Cortex of kidney (tissue), 1 donor: ENCODE results near the gene HLA-DQA1.
"Not testable (repeated sequence)": the region's sequence is repeated elsewhere in the genome, so short reads cannot be mapped to it uniquely, and the experiment has no call there.

Experiments
- DNase-seq: peaks from one replicate; lab custom pipeline; 2025; lab: John Stamatoyannopoulos, UW

The HLA-DQA1 gene

DNA sequence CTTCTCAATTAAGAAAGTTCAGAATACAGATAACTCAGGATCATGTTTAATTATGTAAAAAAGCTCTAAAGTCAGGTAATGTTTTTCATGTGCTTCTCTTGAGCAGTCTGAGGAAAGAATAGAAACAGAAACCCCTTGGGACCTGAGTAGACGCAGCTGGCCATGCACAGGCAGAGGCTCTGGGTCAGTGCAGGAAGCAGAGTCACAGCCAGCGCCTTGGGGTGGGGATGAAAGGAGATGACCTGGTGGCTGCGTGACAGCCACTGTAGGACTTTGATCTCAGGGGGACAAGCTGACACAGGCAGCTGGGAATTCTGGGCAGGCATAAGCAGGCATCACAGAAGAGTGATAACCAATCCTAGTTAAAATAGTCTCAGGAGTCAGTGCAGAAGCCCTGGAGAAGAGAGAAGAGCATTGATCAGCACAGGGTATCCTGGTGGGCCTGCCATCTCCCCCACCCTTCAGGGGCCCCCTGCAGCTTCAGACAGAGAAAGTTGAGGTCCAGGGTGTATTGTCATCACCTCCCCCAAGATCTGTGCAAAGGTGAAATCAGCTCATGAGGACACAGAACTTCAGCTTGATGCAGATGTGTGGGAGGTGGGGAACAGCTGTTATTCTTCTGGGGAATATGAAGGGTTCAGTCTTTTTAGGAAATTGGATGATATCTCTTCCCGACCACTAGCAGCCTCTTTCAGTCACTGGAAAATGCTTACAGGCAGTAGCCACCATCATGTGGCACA lies 22.8 kb downstream of the HLA-DQA1 start:
- no peak for DNase-seq

GRCh38 chr6:32662099-32662498 lies 24.9 kb downstream of the HLA-DQA1 start:
- no peak for DNase-seq

DNA sequence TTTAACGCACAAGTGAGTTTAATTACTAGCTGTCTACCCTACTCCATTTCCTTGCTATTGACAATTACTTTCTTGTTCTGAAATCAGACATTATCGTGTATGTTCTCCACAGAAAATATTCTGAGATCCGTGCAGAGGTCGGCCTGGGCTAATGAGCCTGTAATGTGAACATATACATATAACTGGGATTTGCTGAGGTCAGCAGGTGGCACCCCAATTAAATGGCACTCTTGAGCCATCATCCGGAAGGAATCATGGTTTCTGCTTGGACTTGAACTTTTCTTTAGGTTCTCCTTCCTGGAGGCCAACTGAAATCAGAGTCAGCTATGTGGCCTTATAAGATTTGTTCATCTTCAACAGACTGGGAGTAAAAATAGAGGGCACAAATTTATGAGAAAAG lies 25.6 kb downstream of the HLA-DQA1 start:
- no peak for DNase-seq

GRCh38 chr6:32664354-32664753 lies 27.1 kb downstream of the HLA-DQA1 start:
- DNase-seq = no peak

DNA sequence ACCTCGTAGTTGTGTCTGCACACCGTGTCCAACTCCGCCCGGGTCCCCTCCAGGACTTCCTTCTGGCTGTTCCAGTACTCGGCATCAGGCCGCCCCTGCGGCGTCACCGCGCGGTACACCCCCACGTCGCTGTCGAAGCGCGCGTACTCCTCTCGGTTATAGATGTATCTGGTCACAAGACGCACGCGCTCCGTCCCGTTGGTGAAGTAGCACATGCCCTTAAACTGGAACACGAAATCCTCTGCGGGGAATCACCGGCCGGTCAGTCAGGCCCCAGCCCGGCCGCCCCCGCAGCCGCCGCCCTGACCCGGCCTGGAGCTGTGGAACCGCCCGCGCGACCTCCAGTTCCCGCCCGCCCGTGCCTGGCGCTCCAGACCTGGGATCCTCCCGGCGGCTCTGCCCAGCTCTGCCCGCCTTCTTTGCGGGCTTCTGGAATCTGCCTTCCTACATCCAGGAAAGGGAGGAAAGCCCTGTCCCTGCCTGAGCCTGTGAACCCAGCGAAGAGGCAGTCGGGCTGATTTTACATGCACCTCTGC lies 27.7 kb downstream of the HLA-DQA1 start:
- no peak for DNase-seq

- no peak for DNase-seq
Measured at GRCh38 chr6:32665661-32666060, 28.5 kb downstream of the HLA-DQA1 start.

GRCh38 chr6:32666420-32667300 lies 29.5 kb downstream of the HLA-DQA1 start, which contains the start of gene HLA-DQB1:
HLA-DQB1 (minus strand) TSS chr6:32666657; CDS start chr6:32666607, 50 bp downstream.
- DNase-seq = no peak

- no peak for DNase-seq
Measured at GRCh38 chr6:32668226-32668747, 31.1 kb downstream of the HLA-DQA1 start.

DNA sequence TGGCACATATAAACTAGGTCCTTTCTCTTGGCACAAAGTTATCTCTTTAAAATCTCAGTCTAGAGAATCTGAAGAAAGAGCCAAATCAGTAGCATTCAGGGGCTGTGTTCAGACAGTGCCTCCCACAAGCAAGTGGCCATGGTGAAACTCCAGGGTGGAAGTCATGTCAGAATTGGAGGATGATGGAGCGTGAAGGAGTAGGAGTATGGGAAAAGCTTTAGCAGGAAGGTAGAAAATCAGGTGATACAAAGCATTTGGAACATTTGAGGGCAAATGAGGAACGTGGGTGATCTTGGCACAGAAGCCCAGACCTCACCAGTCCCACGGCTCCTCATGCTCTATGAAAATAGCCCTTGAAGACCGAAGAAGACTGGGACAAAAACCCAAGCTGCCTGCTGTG lies 32.0 kb downstream of the HLA-DQA1 start:
- no peak for DNase-seq

GRCh38 chr6:32669893-32670292 lies 32.7 kb downstream of the HLA-DQA1 start:
- no peak for DNase-seq

DNA sequence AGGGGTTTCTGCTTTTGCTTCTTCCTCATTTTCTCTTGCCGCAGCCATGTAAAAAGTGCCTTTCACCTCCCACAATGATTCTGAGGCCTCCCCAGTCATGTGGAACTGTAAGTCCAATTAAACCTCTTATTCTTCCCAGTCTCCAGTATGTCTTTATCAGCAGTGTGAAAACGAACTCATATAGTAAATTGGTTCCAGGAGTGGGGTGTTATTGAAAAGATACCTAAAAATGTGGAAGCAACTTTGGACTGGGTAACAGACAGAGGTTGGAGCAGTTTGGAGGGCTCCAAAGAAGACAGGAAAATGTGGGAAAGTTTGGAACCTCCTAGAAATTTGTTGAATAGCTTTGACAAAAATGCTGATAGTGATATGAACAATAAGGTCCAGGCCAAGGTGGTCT lies 34.7 kb downstream of the HLA-DQA1 start:
- not testable (repeated sequence) for DNase-seq

GRCh38 chr6:32674123-32674522 lies 36.9 kb downstream of the HLA-DQA1 start:
- DNase-seq = not testable (repeated sequence)

DNA sequence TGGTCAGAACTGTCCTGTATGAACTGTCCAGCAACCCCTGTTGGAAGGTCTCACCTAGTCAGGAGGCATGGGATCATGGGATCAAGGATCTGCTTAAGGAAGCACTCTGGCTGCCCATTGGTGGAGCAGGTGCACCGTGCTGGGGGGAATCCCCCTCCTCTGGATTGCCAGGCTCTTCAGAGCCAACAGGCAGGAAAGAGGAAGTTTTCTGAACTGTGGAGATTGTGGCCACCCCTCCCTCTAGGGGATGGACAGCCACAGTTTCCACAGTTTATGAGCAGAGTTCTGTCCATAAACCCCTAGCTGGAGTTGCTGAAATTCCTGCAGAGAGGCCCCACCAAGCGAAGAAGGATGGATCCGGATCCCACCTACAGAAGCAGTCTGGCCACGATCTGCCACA lies 42.3 kb downstream of the HLA-DQA1 start:
- DNase-seq = no peak

DNA sequence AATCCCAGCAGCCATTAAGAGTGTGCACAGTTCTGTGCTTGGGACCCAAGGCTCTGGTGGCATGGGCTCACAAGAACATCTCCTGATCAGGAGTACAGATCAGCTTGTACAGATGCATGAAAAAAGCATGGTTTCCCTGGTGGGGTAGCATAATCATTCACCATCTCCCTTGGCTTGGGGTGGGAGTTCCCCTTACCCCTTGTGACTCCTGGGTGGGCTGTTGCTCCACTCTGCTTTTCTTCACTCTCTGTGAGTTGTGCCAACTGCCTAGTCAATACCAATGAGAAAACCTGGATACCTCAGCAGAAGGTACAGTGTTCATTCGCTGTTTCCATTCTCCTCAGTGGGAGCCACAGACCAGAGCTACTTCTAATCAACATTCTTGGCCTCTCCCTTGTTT lies 42.8 kb downstream of the HLA-DQA1 start:
- DNase-seq = no peak

DNA sequence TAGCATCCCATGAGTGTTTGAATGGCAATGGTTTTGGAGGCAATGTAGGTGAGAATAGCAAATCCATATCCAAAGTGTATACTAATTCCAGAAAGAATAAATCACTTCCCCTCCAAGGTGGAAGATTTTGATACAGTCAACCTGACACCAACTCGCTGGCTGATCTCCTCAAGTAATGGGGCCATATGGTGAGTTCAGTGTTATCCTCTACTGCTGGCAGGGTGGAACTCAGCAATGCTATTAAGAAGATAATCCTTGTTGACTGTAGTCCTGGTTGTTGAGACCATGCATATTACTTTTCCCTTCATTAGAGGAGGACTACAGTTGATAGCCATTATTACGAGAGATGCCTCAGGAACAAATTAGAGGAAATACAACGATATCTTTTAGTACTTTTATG lies 47.0 kb downstream of the HLA-DQA1 start:
- DNase-seq = no peak

- DNase-seq = no peak
Measured at GRCh38 chr6:32685603-32686002, 48.4 kb downstream of the HLA-DQA1 start.

- no peak for DNase-seq
Measured at GRCh38 chr6:32689531-32690501, 52.6 kb downstream of the HLA-DQA1 start.

- no peak for DNase-seq
Measured at GRCh38 chr6:32692019-32692418, 54.8 kb downstream of the HLA-DQA1 start.
